ENCODE data around the gene DENND5A.

Gene DENND5A

DNA sequence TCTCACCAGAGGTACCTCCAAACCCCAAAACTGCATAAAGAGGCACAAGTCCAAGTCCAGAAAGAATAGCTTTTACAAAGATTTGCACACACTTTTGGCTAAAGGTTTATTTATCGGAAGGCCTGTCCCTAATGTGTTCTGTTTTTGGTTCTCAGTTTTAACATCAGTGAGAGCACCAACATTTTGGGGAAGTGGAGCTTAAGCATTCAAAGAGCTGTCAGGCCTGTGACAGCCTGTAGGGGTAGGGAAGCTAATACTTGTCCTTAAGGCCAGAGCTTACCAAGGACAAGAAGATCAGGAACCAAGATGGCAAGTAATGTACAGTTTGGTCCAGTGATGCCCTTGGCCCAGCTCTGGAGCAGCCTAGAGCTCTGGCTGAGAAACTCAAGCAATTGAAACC is 134.9 kb downstream of the DENND5A start:
- no peaks in the 10 kb centered on the region for H3K27me3 ChIP-seq (replicated peaks)
- H3K36me3 ChIP-seq (replicated peaks) = peaks cover 3% of the 10 kb centered on the region
- in situ Hi-C loops (cut with HindIII; ENCODE audit: low pct_ligation_motif_present, low sequenced_read_pairs) = no loop called here
- H3K4me3 ChIP-seq (ENCODE audit: low read depth, low read length) = no peak overlapping the region
- TF ChIP-seq, protein P1, sequence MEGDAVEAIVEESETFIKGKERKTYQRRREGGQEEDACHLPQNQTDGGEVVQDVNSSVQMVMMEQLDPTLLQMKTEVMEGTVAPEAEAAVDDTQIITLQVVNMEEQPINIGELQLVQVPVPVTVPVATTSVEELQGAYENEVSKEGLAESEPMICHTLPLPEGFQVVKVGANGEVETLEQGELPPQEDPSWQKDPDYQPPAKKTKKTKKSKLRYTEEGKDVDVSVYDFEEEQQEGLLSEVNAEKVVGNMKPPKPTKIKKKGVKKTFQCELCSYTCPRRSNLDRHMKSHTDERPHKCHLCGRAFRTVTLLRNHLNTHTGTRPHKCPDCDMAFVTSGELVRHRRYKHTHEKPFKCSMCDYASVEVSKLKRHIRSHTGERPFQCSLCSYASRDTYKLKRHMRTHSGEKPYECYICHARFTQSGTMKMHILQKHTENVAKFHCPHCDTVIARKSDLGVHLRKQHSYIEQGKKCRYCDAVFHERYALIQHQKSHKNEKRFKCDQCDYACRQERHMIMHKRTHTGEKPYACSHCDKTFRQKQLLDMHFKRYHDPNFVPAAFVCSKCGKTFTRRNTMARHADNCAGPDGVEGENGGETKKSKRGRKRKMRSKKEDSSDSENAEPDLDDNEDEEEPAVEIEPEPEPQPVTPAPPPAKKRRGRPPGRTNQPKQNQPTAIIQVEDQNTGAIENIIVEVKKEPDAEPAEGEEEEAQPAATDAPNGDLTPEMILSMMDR (IDR thresholded peaks at IDR 0.05; ENCODE audit: low read depth, low read length, missing control alignments) = no peak
- no peak for DNase-seq
- H3K27ac ChIP-seq = no peak overlapping the region

- in situ Hi-C loops (cut with HindIII; ENCODE audit: low pct_ligation_motif_present, low sequenced_read_pairs) = no loop called here
- Histone ChIP-seq H3K27ac (no peak overlapping the region), H3K4me3 (ENCODE audit: low read depth, low read length) (no peak overlapping the region), H3K27me3 (replicated peaks) (no peaks in the 10 kb centered on the region), H3K36me3 (replicated peaks) (no peaks in the 10 kb centered on the region)
- TF ChIP-seq, protein P1 (IDR thresholded peaks at IDR 0.05; ENCODE audit: low read depth, low read length, missing control alignments) = no peak
- no peak for DNase-seq
Measured at GRCh38 chr11:9126636-9127035, 138.5 kb downstream of the DENND5A start.

DNA sequence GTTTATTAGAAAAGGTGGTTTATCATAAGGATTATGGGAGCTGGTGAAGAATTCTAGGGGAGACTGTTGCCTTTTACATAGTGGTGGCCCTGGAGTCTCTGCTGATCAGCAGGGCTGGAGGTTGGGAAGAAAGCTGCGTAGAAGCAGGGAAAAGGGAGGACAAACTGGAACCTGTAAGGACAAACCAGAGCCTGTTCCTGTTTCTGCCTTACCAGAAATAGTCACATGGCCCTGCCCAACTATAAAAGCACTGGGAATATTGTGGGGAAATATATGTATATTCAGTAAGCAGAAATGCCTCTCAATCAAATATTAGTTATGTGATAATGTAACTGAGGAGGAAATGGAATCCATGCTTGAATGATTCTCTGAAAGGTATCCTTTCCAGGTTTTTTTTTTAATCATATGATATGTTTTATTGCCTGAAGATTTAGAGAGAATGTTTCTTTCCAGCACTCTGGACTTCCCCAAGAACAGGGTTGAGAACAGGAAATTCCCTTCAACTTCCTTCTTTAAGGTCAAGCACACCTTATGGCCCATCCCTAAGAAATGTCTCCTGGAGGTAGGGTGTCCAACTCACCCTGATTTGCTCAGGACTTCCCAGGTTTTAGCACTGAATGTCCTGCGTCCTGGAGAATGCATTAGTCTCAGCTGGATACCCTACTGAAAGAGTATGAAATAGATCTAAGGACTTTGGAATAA is 139.8 kb downstream of the DENND5A start:
- TF ChIP-seq, protein P1 (IDR thresholded peaks at IDR 0.05; ENCODE audit: low read depth, low read length, missing control alignments) = no peak
- no peak overlapping the region for H3K4me3 ChIP-seq (ENCODE audit: low read depth, low read length)
- no peaks in the 10 kb centered on the region for H3K36me3 ChIP-seq (replicated peaks)
- in situ Hi-C loops (cut with HindIII; ENCODE audit: low pct_ligation_motif_present, low sequenced_read_pairs) = no loop called here
- H3K27ac ChIP-seq = no peak overlapping the region
- DNase-seq = no peak
- H3K27me3 ChIP-seq (replicated peaks) = no peaks in the 10 kb centered on the region

- TF ChIP-seq, protein P1 (IDR thresholded peaks at IDR 0.05; ENCODE audit: low read depth, low read length, missing control alignments) = no peak
- in situ Hi-C loops (cut with HindIII; ENCODE audit: low pct_ligation_motif_present, low sequenced_read_pairs) = no loop called here
- no peak overlapping the region for H3K27ac ChIP-seq
- no peaks in the 10 kb centered on the region for H3K36me3 ChIP-seq (replicated peaks)
- H3K27me3 ChIP-seq (replicated peaks) = no peaks in the 10 kb centered on the region
- no peak overlapping the region for H3K4me3 ChIP-seq (ENCODE audit: low read depth, low read length)
- no peak for DNase-seq
Measured at GRCh38 chr11:9123595-9124304, 141.4 kb downstream of the DENND5A start.

DNA sequence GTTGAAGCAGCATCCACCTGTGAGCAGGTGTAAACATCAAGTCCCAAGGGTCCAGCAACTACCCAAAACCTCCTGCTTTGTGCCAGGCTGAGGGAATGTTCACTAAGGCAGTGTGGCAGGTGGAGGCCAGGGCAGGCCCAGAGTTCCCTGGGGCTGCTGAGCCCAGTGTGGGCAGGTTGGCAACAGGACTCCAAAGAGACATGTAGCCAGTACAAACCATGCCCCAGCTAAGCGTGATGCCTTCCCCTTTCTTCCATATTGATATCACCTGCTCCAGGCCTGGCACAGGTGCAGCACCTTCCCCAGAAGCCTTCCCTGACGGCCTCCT is 143.7 kb downstream of the DENND5A start:
- no peak overlapping the region for H3K27ac ChIP-seq
- H3K4me3 ChIP-seq (ENCODE audit: low read depth, low read length) = no peak overlapping the region
- H3K36me3 ChIP-seq (replicated peaks) = no peaks in the 10 kb centered on the region
- DNase-seq = no peak
- H3K27me3 ChIP-seq (replicated peaks) = no peaks in the 10 kb centered on the region
- in situ Hi-C loops (cut with HindIII; ENCODE audit: low pct_ligation_motif_present, low sequenced_read_pairs) = no loop called here
- TF ChIP-seq, protein P1 (IDR thresholded peaks at IDR 0.05; ENCODE audit: low read depth, low read length, missing control alignments) = no peak

Measured in brain microvascular endothelial cell (primary cell).